Fibroblast of lung (primary cell): ENCODE results near the gene AP1S1. TPM values are rescaled to one million over a fixed set of nuclear protein-coding genes. Genes with fewer than 3 reads are reported as not detected.
"Not testable (repeated sequence)": the region's sequence is repeated elsewhere in the genome, so short reads cannot be mapped to it uniquely, and the experiment has no call there.

Experiments
- DNase-seq, 2 donors: peaks; one replicate each; pipeline versions ENCODE4 v3.0.0 to v3.0.0-alpha.2; 2010; ENCODE audit warnings: low read depth in 2 of 2
- H2AFZ ChIP-seq: 2 replicates; pipeline ENCODE4 v1.5.1; 2012; ENCODE audit warnings: low read length, control low read depth, inconsistent platforms
- H3K27ac ChIP-seq: 2 replicates; pipeline ENCODE4 v1.5.1; 2011; ENCODE audit warnings: low read length, control low read depth; ENCODE audit not compliant: insufficient read depth
- H3K27me3 ChIP-seq: 2 replicates; pipeline ENCODE4 v1.5.1; 2011; ENCODE audit warnings: mild to moderate bottlenecking, low read length; ENCODE audit not compliant: control insufficient read depth, insufficient read depth
- H3K36me3 ChIP-seq: 2 replicates; pipeline ENCODE4 v1.5.1; 2011; ENCODE audit warnings: low read length; ENCODE audit not compliant: control insufficient read depth, insufficient read depth
- H3K4me1 ChIP-seq: 2 replicates; pipeline ENCODE4 v1.5.1; 2011; ENCODE audit warnings: low read length; ENCODE audit not compliant: control insufficient read depth, insufficient read depth; ENCODE audit errors: extremely low read depth
- H3K4me2 ChIP-seq: 2 replicates; pipeline ENCODE4 v1.5.1; 2011; ENCODE audit warnings: low read length, control low read depth; ENCODE audit not compliant: insufficient read depth; ENCODE audit errors: extremely low read depth
- H3K4me3 ChIP-seq, 4 experiments: fragments of 200-600 bp in 1 of 4; sonication (generic) in 1 of 4; replicated peaks in 1 of 4; 2 replicates each; pipeline ENCODE4 v1.5.1; 2011 to 2016; ENCODE audit warnings: low read length in 4 of 4, low read depth in 3 of 4, mild to moderate bottlenecking in 3 of 4, control low read depth in 2 of 4, inconsistent platforms in 1 of 4, mixed read lengths in 1 of 4; ENCODE audit not compliant: insufficient read depth in 1 of 4; ENCODE audit errors: control extremely low read depth in 1 of 4
- H3K79me2 ChIP-seq: 2 replicates; pipeline ENCODE4 v1.5.1; 2012; ENCODE audit warnings: mild to moderate bottlenecking, low read length, inconsistent platforms; ENCODE audit not compliant: control insufficient read depth, insufficient read depth
- H3K9ac ChIP-seq: 2 replicates; pipeline ENCODE4 v1.5.1; 2011; ENCODE audit warnings: mild to moderate bottlenecking, low read length, control low read depth; ENCODE audit not compliant: insufficient read depth
- H3K9me3 ChIP-seq: 2 replicates; pipeline ENCODE4 v1.5.1; 2012; ENCODE audit warnings: low read depth, low read length; ENCODE audit not compliant: control insufficient read depth, insufficient read depth
- H4K20me1 ChIP-seq: 2 replicates; pipeline ENCODE4 v1.5.1; 2011; ENCODE audit warnings: low read length; ENCODE audit not compliant: control insufficient read depth, insufficient read depth; ENCODE audit errors: extremely low read depth
- CTCF ChIP-seq, 2 donors: IDR thresholded peaks in 1 of 2; conservative IDR thresholded peaks in 1 of 2; 1 replicate in 1 of 2; 2 replicates in 1 of 2; pipeline ENCODE4 v1.5.1; 2011 to 2012; ENCODE audit warnings: low read length in 2 of 2, control low read depth in 1 of 2, inconsistent platforms in 1 of 2, low read depth in 1 of 2, mild to moderate bottlenecking in 1 of 2
- EZH2 ChIP-seq: IDR thresholded peaks from 2 replicates; pipeline ENCODE4 v1.5.1; 2012; ENCODE audit warnings: low read length, control low read depth, mild to moderate bottlenecking; ENCODE audit errors: missing control alignments
- polyA plus RNA-seq, 2 donors: library from polyadenylated mRNA; depleted of rRNA in 1 of 2; stranded (reverse) in 1 of 2; unstranded in 1 of 2; fragments of >200 nt; gene quantifications; 2 replicates each; pipeline ENCODE4 v1.2.1, GENCODE V29; 2011 to 2012; ENCODE audit warnings: missing spikeins in 1 of 2
- total RNA-seq: library from RNA; depleted of rRNA; stranded (reverse); fragments of >200 nt; gene quantifications from 2 replicates; pipeline ENCODE4 v1.2.1, GENCODE V29; 2014

Gene AP1S1
- total and polyA plus RNA-seq, 2 donors (not counting 1 experiment from before 2014, with no cell fraction given) = 128 to 139 TPM

DNA sequence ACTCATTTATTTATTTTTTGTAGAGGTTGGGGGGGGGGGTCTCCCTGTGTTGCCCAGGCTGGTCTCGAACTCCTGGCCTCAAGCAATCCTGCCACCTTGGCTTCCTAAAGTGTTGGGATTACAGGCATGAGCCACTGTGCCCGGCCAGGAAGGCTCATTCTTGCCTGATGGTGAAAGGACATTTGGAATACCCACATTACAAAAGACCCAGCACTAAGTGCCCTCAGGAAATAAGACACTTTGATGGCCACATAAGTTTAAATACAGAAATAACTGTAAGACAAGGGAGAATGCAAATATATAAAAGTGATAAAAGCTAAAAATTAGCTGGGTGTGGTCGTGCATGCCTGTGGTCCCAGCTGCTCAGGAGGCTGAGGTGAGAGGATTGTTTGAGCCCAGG is 35.4 kb upstream of the AP1S1 start:
- Histone ChIP-seq H3K36me3 (no peaks in the 10 kb centered on the region), H3K4me2 (no peak overlapping the region), H3K4me1 (peaks cover 21% of the 10 kb centered on the region), H3K27ac (peak overlapping the region; percentile 95), H4K20me1 (no peaks in the 10 kb centered on the region), H3K9ac (no peak overlapping the region), H2AFZ (no peak overlapping the region), H3K79me2 (no peaks in the 10 kb centered on the region), H3K27me3 (no peaks in the 10 kb centered on the region), H3K9me3 (no peaks in the 10 kb centered on the region), H3K4me3 (no peak overlapping the region)
- no peak for DNase-seq
- TF ChIP-seq CTCF (conservative IDR thresholded peaks at IDR 0.05 in 1 of 2, IDR thresholded peaks at IDR 0.05 in 1 of 2; ENCODE audit: low read depth in 1 of 2, low read length in 2 of 2) (no peak), EZH2 (no peak)

- Histone ChIP-seq H3K36me3 (no peaks in the 10 kb centered on the region), H3K4me2 (peak overlapping the region; percentile 8), H3K4me1 (peaks cover 27% of the 10 kb centered on the region), H3K9ac (no peak overlapping the region), H3K27me3 (no peaks in the 10 kb centered on the region), H3K79me2 (no peaks in the 10 kb centered on the region), H2AFZ (no peak overlapping the region), H3K9me3 (no peaks in the 10 kb centered on the region), H4K20me1 (no peaks in the 10 kb centered on the region), H3K4me3 (no peak overlapping the region), H3K27ac (peak overlapping the region; percentile 50)
- TF ChIP-seq CTCF (conservative IDR thresholded peaks at IDR 0.05 in 1 of 2, IDR thresholded peaks at IDR 0.05 in 1 of 2; ENCODE audit: low read depth in 1 of 2, low read length in 2 of 2) (no peak), EZH2 (no peak)
- peak in 1 of 2 donors; percentile 90 for DNase-seq
Measured at GRCh38 chr7:101119876-101120275, 34.4 kb upstream of the AP1S1 start.

GRCh38 chr7:101120315-101120714 is 34.0 kb upstream of the AP1S1 start:
- H3K4me1 ChIP-seq = peaks cover 29% of the 10 kb centered on the region
- H2AFZ ChIP-seq = no peak overlapping the region
- no peak overlapping the region for H3K9ac ChIP-seq
- no peaks in the 10 kb centered on the region for H3K9me3 ChIP-seq
- no peaks in the 10 kb centered on the region for H3K79me2 ChIP-seq
- TF ChIP-seq CTCF (conservative IDR thresholded peaks at IDR 0.05 in 1 of 2, IDR thresholded peaks at IDR 0.05 in 1 of 2; ENCODE audit: low read depth in 1 of 2, low read length in 2 of 2) (no peak), EZH2 (no peak)
- no peaks in the 10 kb centered on the region for H4K20me1 ChIP-seq
- H3K4me2 ChIP-seq = no peak overlapping the region
- H3K4me3 ChIP-seq = no peak overlapping the region
- no peaks in the 10 kb centered on the region for H3K36me3 ChIP-seq
- DNase-seq = peak in 1 of 2 donors; percentile 67
- peak overlapping the region; percentile 23 for H3K27ac ChIP-seq
- no peaks in the 10 kb centered on the region for H3K27me3 ChIP-seq

GRCh38 chr7:101121631-101121990 is 32.7 kb upstream of the AP1S1 start:
- Histone ChIP-seq H3K27ac (peak overlapping the region; percentile 97), H3K4me1 (peaks cover 35% of the 10 kb centered on the region)
- H3K9me3 ChIP-seq, DNase-seq, H3K27me3 ChIP-seq, H3K4me3 ChIP-seq, H4K20me1 ChIP-seq, H2AFZ ChIP-seq, H3K4me2 ChIP-seq, H3K36me3 ChIP-seq, H3K9ac ChIP-seq, H3K79me2 ChIP-seq: not testable (repeated sequence)
